Stimulated activated CD8-positive, alpha-beta memory T cell treated with anti-CD3 and anti-CD28 coated beads, Interleukin-15, amount 100 ng/mL, for 48 hours (primary cell): ENCODE data around the gene SDR42E2.
A peak's percentile ranks its signal among the peaks of the same experiment; 100 is the strongest.
"Not testable (repeated sequence)": the region's sequence is repeated elsewhere in the genome, so short reads cannot be mapped to it uniquely, and the experiment has no call there.

ENCODE experiments used
- DNase-seq, 2 donors: peaks; one replicate each; pipeline ENCODE4 v3.0.0-alpha.2; 2020; ENCODE audit warnings: low read depth in 2 of 2

SDR42E2 gene

DNA sequence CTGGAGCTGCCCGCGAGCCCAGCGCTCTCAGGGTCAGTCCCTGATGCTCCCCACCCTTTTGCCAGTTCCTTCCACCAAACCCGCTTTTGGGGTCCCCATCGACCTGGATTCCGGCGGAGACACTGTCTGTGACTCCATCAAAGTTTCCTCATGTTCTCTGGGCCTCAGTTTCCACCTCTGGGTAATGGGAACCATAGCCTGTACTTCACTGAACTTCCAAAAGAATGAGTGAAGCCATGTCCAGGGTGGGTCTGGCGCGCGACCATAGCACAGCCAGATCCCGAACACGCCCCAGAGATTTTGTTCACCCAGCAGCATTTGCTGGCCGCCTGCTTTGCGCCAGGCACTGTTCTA, 327 bp downstream of the SDR42E2 start:
- DNase-seq: no peak

DNA sequence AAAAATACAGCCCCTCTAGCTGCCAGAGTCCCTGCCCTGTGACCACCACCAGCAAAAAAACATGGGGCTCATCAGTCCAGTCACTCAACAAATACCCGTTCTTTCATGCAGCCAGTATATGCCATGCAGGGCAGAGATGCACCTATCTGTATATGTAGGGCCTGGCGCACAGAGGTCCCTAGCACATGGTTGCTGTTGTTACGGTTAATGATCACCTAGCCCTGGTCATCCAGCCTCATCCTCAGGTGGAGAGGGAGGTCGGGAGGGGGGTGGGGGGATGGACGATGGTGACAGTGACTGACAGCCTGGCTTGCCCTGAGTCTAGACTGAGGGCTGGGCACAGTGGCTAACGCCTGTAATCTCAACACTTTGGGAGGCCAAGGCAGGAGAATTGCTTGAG, 1.5 kb downstream of the SDR42E2 start:
- no peak for DNase-seq

DNA sequence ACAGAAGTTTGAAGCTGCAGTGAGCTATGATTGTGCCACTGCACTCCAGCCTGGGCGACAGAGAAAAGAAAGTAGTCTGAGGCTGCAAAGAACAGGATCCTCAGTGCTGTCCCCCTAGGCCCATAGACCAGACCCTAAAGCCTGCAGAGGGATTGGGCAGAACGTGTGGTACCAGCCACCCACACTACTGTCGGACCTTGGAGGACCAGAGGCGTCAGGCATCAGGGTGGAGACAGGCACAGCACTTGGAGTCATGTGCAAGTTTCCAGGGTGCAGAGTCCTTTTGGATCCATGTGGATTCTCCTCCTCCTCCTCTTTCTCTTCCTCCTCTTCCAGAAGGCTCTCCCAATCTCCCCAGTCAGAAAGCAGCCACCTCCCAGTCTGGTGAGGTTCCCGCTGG, 2.2 kb downstream of the SDR42E2 start:
- DNase-seq: no peak

DNA sequence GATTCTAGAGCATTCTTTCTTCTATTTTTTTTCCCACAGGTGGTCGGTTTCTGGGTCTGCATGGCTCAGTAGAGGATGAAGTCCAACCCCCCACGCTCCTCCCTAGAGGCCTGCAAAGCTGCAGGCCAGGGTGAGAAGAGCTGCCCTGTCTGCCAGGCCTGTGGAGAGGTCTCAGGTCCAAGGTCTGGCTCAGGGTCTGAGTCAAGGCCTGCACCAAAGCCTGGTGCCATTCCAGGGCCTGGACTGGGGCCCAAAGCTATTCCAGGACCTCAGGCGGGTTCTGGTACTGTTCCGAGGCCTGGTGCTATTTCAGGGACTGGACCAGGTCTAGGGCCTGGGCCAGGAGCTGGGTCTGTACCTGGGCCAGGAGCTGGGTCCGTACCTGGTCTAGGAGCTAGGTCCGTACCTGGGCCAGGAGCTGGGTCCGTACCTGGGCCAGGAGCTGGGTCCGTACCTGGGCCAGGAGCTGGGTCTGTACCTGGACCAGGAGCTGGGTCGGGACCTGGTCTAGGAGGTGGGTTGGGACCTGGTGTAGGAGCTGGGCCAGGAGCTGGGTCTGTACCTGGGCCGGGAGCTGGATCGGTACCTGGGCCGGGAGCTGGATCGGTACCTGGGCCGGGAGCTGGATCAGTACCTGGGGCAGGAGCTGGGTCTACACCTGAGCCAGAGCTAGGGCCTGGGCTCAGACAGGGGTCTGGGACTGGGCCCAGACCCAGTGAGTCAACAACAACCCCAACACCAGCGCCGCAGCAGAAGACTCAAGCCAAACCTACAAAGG, 3.4 kb downstream of the SDR42E2 start:
- DNase-seq: no peak

DNA sequence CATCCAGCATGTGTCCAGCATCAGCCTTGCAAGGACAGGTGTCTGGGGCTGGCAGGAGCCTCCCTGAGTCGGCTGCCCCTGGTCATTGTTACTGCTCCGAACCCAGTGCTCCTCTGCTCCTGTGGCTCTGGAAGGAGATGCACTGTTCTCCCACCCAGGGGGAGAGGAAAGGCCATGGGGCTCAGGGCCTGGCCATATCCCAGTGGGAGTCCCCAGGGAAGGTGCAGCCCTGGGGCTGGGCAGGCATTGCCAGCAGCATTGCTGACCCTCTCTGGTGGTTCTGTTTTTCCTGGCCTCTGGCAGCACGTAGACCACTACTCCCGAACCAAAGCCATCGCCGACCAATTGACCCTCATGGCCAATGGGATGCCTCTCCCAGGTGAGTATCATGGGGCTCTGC, 9.6 kb downstream of the SDR42E2 start:
- no peak for DNase-seq

DNA sequence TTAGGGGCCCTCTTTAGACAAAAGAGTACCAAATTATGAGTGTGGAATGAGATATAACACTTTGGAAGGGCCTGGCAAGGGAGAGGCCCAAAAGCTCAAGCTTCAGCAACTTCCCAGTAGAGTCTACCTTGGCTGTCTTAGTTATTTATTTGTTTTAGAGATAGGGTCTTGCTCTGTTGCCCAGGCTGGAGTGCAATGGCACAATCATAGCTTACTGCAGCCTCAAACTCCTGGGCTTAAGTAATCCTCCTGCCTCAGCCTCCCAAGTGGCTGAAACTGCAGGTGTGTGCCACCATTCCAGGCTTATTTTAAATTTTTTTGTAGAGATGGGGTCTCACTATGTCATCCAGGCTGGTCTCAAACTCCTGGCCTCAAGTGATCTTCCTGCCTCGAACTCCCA, 10.3 kb downstream of the SDR42E2 start:
- DNase-seq: not testable (repeated sequence)

DNA sequence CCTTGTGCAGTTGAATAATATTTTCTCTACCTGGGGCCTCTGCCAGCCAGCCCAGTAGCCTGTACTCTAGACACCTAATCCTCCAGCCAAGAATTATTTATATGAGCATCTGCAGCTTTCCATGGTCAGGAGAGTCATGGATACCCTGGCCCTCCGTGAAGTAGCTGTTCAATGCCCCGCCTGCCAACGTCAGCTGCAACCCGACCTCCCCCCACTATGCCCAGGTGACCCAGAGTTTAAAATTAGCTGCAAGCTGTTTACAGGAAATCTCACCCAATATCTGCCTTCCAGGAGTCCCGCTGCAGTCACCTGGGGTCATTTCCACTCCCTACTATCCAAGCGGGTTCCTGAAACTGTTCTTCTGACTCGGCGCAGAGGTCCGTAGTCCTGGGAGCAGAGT, 12.3 kb downstream of the SDR42E2 start:
- DNase-seq: no peak

DNA sequence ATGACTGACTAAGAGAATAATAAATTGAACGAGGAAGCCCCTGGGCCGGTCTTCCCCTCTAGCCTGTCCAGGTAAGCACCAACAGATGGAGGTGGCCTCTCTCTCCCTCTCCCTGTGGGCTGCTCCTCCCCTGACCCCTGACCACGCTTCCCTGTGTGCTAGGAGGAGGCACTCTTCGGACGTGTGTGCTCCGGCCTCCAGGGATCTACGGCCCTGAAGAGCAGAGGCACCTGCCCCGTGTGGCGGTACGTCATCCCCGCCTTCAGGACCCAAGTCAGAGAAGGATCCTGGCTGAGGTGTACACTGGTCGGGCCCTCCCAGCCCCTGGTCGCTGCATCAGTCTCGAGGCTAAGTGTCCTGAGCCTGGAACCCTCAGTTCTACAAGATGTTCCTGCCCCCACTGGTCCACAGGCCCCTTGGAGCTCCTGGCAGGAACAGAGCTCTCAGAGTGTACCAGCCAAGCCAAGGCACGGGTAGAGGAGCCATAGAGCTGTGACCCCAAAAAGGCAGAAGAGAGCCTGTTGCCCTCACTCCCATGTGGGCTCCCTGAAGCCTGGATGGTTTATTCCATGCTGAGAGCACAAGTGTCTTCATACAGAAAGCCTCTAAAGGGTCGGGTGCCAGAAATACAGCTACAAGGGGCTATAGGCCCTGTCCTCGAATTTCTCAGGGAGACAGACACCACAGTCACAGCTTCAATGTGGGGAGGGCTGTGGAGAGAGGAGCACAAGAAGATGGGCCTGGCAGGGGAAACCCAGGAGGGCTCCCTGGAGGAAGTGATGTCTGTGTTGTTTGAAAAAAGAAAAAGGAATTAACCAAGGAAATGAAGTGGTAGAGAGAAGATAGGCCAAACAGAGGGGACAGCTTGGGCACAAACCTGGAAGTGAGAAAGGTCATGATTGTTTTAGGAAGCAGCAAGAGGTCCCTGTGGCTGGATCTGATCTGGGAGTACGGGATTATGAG, 15.9 kb downstream of the SDR42E2 start:
- DNase-seq: no peak

DNA sequence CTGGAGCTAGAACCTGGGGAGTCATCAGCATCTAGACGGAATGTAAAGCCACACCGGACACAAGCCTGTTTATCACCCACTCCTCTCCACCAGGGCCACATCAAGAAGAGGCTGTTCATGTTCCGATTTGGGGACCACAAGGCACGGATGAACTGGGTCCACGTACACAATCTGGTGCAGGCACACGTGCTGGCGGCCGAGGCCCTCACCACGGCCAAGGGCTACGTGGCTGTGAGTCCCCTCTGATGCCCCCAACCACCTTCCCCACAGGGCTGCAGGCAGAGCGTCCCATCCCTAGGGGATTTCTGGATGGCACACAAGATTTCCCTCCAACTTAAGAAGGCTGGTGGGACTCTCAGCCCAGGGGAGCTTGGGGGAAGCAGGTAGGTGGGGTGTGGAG, 19.1 kb downstream of the SDR42E2 start:
- no peak for DNase-seq

DNA sequence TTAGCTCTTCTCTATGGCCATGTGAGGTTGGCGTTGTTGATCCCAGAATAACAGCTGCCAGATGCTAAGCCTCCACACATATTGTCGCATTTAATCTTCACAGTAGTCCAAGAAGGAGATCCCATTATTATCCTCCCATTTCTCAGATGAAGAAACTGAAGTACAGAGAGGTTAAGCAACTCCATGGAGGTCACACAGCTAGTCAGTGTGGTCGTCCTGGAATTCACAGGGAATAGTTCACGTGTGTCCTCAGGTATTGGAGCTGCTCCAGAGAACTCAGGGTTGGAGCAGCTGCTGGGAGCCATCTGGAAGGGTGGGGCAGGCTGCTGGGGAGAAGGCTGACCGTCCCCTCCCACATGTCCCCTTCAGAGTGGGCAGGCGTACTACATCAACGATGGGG, 19.5 kb downstream of the SDR42E2 start:
- DNase-seq: no peak

DNA sequence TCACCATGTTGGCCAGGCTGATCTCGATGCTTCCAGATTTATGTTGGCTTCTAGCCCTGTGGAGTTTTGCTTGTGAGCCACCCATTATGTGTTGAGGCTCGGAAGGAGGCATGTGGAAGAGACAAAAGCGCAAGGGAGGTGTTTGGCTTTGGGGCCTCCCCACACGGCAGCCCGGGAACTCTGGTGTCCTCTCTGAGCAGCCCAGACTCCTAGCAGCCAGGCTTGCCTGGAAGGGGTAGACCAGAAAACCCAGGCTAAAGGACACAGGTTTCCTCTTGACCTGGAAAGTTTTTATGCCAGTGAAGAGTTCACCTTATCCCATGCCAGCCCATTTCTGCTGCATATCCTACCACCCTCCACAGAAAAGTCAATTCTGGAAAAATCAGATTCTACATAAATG, 21.0 kb downstream of the SDR42E2 start:
- no peak for DNase-seq

DNA sequence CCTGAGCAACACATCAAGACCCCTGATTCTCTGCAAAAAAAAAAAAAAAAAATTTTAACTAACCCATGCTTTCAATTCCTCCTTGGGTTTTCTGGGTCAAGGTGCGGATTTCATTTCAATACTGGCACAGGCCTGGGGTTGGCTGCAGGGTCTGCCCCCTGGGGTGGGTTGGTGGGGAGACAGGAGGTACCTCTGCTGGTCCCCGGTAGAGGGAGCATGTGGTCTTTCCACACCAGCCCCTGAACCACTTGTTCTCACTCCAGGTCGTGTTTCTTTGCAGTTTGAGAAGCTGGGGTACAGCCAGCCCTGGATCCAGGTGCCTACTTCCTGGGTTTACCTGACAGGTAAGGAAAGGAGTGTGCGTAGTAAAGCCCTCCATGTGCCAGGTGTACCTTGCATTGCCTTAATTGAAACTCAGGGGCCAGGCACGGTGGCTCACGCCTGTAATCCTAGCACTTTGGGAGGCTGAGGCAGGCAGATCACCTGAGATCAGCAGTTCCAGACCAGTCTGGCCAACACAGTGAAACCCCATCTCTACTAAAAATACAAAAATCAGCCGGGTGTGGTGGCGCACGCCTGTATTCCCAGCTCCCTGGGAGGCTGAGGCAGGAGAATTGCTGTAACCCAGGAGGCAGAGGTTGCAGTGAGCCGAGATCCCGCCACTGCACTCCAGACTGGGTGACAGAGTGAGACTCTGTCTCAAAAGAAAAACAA, 21.8 kb downstream of the SDR42E2 start:
- no peak for DNase-seq

DNA sequence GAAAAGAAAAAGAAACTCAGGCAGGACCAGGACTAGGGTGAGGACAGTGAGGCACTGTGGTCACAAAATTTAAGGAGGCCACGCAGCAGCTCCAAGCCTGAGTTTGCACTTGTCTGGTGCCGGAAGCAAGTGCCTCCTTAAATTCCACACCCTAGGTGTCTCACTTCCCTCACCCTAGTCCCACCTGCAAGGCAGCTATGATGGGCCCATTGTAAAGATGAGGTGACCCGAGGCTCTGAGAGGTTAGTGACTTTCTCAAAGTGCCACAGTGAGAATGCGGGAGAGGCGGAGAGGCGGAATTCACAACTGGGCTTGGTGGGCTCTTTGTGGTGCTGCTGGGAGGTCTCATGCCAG, 22.3 kb downstream of the SDR42E2 start:
- DNase-seq: no peak

DNA sequence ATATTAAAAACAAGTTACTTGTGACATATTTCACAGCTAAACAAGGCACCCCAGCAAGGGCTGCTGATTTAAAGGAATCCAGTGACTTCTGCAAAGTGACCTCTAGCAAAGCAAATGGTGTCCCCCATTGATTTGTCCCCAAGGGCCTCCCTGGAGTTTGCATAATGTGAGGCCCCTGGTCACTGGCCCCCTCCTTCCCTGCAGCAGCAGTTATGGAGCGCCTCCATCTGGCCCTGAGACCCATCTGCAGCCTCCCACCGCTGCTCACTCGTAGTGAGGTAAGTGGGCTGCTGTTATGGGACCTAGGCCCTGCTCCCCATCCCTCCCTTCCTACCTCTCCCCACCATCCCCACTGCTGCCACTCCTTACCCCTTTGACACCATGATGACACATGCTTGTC, 24.2 kb downstream of the SDR42E2 start:
- no peak for DNase-seq

DNA sequence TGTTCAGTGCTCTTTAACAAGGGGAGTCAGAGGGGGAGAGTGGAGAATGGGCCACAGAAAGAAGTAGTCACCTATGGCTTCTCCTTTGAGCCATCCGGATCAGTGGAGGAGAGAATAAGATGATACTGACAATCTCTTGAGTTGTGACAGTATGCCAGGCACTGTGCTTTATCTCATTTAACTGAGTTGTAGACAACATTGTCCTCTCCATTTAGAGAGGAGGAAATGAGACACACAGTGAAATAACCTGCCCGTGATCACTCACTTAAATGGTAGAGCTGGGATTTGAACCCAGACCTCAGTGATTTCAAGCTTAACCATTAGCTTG, 25.9 kb downstream of the SDR42E2 start:
- DNase-seq: no peak

DNA sequence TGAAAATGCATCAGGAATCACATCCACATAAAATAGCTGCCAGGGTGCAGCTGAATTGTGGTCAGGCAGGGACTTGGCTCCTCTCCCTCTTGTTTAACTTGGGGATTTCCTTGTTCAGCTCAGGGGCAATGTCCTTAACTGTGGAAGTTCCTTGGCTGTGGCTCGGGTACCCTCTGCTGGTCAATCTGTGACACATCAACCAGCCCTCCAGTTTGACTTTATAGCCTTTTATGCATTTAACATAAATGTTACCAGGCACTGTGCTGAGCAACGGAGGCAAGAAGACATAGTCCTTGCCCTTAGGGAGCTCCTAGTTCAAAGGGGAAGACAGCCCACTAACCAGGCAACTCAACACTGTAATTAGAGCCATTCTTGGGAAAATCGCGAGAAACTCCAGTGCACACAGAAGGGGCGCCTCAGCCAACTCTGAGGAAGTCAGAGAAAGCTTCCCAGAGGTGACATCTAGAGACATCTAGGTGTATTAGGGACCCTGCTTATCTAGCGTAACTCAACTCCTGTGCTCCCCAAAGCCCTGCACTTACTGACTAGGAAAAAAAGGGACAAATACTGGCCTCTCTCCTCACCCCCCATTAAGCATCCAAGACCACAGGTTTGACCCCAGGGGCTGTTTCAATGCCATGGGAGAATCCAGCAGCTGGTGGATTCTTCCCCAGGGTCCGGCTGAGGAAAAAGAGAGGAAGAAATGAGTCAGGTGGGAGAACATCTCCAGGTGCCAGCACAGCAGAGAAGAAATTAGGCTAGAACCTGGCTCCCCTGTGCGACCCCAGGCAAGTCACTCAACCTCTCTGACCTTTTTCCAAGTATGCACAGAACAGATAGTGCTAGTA, 26.5 kb downstream of the SDR42E2 start:
- peak in 1 of 2 donors; percentile 46 for DNase-seq

DNA sequence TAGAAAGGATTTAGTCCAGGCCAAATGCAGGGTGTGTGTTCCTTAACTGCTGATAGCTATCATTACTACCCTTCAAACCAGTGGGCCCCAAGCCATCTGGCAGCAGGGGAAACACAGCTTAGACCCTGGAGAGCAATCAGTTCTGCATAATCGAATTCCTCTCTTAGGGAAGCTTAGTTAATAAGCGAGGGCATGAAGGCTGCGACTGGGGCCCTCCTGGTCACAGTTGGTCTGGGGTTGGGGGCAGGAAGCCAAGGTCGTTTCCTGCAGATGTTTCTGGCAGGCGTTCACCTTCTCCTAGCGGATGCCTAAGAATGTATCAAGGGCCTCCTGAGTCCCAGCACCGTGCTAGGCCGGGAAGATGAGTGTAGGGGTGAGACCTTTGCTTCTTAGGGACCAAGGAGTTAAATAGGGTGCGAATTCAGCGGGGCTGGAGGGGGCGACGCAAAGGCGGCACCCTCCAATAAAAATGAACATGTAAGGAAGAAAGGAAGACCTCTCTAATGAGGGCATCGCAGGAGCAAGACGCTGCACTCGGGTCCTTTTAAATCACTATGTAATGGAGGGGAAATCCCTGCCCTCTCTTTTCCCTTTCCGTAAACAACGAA, 27.3 kb downstream of the SDR42E2 start:
- DNase-seq: no peak

DNA sequence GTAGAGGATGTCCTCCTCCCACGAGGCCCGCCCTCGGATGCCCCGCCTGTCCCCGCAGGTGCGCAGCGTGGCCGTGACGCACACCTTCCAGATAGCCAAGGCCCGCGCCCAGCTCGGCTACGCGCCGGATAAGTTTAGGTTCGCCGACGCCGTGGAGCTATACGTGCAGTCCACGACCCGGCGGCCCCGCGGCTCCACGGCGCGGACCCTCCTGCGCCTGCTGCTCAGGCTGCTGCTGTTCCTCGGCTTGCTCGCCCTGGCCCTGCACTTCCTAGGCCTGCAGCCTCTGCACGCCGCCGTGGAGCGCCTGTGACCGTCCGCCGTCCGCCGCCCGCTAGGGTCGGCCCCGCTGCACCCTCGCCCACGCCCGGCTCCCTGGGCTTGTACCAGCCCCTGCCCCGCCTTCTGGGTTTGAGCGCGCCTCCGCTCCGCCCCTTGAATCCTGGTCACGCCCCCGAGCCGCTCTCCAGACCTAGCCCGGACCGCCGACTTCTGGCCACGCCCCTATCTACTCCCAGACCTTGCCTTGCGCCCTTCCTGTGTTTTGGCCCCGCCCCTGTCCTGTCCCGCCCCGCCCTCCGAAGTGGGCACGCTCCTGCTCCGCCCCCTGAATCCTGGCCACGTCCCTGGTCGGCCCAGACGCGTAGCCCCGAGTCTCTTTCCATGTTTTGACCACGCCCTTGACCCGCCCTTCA, 27.9 kb downstream of the SDR42E2 start:
- peak; percentile 98 to 99 for DNase-seq

DNA sequence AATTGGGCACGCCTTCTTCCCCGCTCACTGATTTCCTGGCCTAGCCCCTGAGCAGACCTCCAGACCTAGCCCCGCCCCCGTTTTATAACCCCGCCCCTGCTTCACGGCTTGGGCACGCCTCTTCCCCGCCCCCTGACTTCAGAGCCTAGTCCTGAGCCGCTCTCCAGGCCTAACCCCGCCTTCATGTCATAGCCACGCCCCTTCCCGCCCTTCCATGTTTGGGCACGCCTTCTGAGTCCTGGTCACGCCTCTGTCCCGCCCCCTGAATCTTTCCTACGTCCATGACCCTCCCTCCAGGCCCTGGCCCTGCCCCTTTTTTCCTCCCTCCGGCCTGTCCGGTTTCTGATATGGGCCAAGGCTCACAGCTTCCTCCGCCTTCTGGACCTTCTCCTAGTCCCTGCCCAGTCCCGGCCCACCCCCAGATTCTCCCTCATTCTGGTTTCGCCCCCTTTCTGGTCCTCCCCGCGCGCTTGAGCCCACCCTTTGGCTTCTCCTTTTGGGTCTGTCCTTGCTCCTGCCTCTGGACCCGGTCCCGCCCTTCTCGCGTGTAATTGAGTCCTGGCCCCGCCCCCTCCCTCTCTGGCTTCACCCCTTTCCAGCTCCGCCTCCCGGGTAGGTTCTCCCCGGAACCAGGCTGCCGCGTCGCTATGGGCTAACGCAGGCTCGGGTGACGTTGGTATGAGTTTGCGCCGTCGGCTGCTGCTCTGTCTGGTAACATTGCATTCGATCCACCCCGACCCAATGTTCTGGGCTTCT, 28.6 kb downstream of the SDR42E2 start:
- DNase-seq: peak; percentile 97
